ENCODE data around the gene ZNF548. TPM values are rescaled to one million over a fixed set of nuclear protein-coding genes. Genes with fewer than 3 reads are reported as not detected.

Gene ZNF548
- total RNA-seq, 1 experiment from 2014 or later: 13.0 TPM

- Histone ChIP-seq H2BK5ac (ENCODE audit: insufficient read length, low read length) (no peak overlapping the region), H3K18ac (ENCODE audit: insufficient read length, low read depth, low read length) (no peak overlapping the region), H4K8ac (replicated peaks; ENCODE audit: insufficient read length, low read depth, low read length) (no peak overlapping the region), H2BK20ac (ENCODE audit: low read depth, low read length, poor library complexity, severe bottlenecking) (no peak overlapping the region), H3K14ac (ENCODE audit: insufficient read depth, low read length) (no peak overlapping the region), H4K5ac (ENCODE audit: insufficient read length, low read depth, low read length) (no peak overlapping the region), H2AK5ac (ENCODE audit: insufficient read length, low read length) (no peak overlapping the region), H2BK12ac (ENCODE audit: insufficient read length, low read depth, low read length) (no peak overlapping the region), H2BK120ac (ENCODE audit: low read depth, low read length, poor library complexity, severe bottlenecking) (no peak overlapping the region), H3K27ac (ENCODE audit: insufficient read length, low read depth, low read length) (no peak overlapping the region), H3K23ac (ENCODE audit: insufficient read length, low read depth, low read length) (no peak overlapping the region), H3K4me2 (ENCODE audit: insufficient read depth, insufficient read length, low read length) (no peak overlapping the region), H3T11ph (ENCODE audit: low read length) (no peak overlapping the region), H3K79me2 (ENCODE audit: insufficient read depth, low read length) (peaks cover 4% of the 10 kb centered on the region; the same call in 1 of the 2 replicates), H4K20me1 (ENCODE audit: control insufficient read depth, insufficient read depth, insufficient read length) (no peaks in the 10 kb centered on the region), H3K4ac (ENCODE audit: low read depth, low read length) (no peak overlapping the region), H3K4me1 (ENCODE audit: insufficient read depth, low read length) (no peaks in the 10 kb centered on the region), H3K23me2 (ENCODE audit: insufficient read length, low read depth, low read length, poor library complexity, severe bottlenecking) (peaks cover 5% of the 10 kb centered on the region), H3K9ac (ENCODE audit: extremely low read depth, insufficient read length, low read length) (no peak overlapping the region), H3K27me3 (ENCODE audit: insufficient read depth, low read length) (no peaks in the 10 kb centered on the region), H2BK15ac (ENCODE audit: low read depth, low read length) (no peak overlapping the region), H2AFZ (ENCODE audit: low read length) (no peak overlapping the region), H3K79me1 (ENCODE audit: insufficient read depth, low read depth, low read length, poor library complexity, severe bottlenecking) (no peaks in the 10 kb centered on the region), H3K9me3 (ENCODE audit: control insufficient read depth, low read depth, low read length) (no peaks in the 10 kb centered on the region), H4K91ac (ENCODE audit: insufficient read length, low read depth, low read length) (no peak overlapping the region), H3K56ac (ENCODE audit: insufficient read length, low read depth, low read length) (no peak overlapping the region)
- peaks cover 9 to 11% of the 10 kb centered on the region in 2 experiments for H3K4me1 Mint-ChIP-seq
- H3K9me3 Mint-ChIP-seq: no peaks in the 10 kb centered on the region
- no CpG with 5 or more reads among the region's 2 CpGs for WGBS (ENCODE audit: extremely low coverage, insufficient read length, low lambda C conversion rate)
- no peak for DNase-seq
- no peaks in the 10 kb centered on the region; the same call in 1 of the 2 replicates for H3K27me3 Mint-ChIP-seq (ENCODE audit: low read depth)
- H3K36me3 Mint-ChIP-seq (ENCODE audit: insufficient read depth in 1 of 3, low read depth in 3 of 3): peaks cover 2 to 4% (median 2%) of the 10 kb centered on the region in 3 experiments; a peak in 6 of 7 replicates
- H3K27ac Mint-ChIP-seq: no peak overlapping the region
- no peak for TF ChIP-seq CTCF (conservative IDR thresholded peaks at IDR 0.05)
- H3K4me3 Mint-ChIP-seq: no peak overlapping the region
Observed at GRCh38 chr19:57366776-57367175, 22.9 kb upstream of the ZNF548 start.
